MM.1S (cell line): Measurements from ENCODE around the gene KIRREL3.

ENCODE experiments used
- DNase-seq: peaks from one replicate; pipeline ENCODE4 v3.0.0-alpha.2; 2015
- H2AFZ ChIP-seq: fragments of 300-600 bp; sonication (generic); 2 replicates; pipeline ENCODE4 v1.6.0; 2016; ENCODE audit warnings: antibody characterized with exemption, low read length
- H3F3A ChIP-seq: fragments of 300-600 bp; sonication (generic); 2 replicates; pipeline ENCODE4 v1.6.1; 2016; ENCODE audit warnings: mild to moderate bottlenecking, antibody characterized with exemption, low read length, moderate library complexity, mixed read lengths; ENCODE audit not compliant: insufficient read depth
- H3K27ac ChIP-seq: fragments of 300-600 bp; sonication (generic); 2 replicates; pipeline ENCODE4 v1.5.1; 2016; ENCODE audit warnings: mild to moderate bottlenecking, low read length
- H3K27me3 ChIP-seq: fragments of 300-600 bp; sonication (generic); replicated peaks from 2 replicates; pipeline ENCODE4 v1.6.0; 2016; ENCODE audit warnings: low read length; ENCODE audit not compliant: insufficient read depth
- H3K36me3 ChIP-seq: fragments of 300-600 bp; sonication (generic); replicated peaks from 2 replicates; pipeline ENCODE4 v1.6.1; 2016; ENCODE audit warnings: mild to moderate bottlenecking, low read length, mixed read lengths; ENCODE audit not compliant: insufficient read depth
- H3K4me1 ChIP-seq: fragments of 300-600 bp; sonication (generic); 2 replicates; pipeline ENCODE4 v1.6.1; 2016; ENCODE audit warnings: low read length, mixed read lengths
- H3K4me2 ChIP-seq: fragments of 300-600 bp; sonication (generic); 2 replicates; pipeline ENCODE4 v1.6.0; 2016; ENCODE audit warnings: low read depth, low read length
- H3K4me3 ChIP-seq: fragments of 300-600 bp; sonication (generic); 2 replicates; pipeline ENCODE4 v1.5.1; 2016; ENCODE audit warnings: low read length, mixed read lengths
- H3K79me2 ChIP-seq: fragments of 300-600 bp; sonication (generic); 2 replicates; pipeline ENCODE4 v1.6.1; 2016; ENCODE audit warnings: mixed run types, low read length, mixed read lengths
- H3K9ac ChIP-seq: fragments of 300-600 bp; sonication (generic); 2 replicates; pipeline ENCODE4 v1.6.1; 2016; ENCODE audit warnings: low read length, mixed read lengths
- H3K9me2 ChIP-seq: fragments of 300-600 bp; sonication (generic); replicated peaks from 2 replicates; pipeline ENCODE4 v1.6.1; 2016; ENCODE audit warnings: mild to moderate bottlenecking, low read length, mixed read lengths; ENCODE audit not compliant: insufficient read depth
- H3K9me3 ChIP-seq: fragments of 300-600 bp; sonication (generic); replicated peaks from 2 replicates; pipeline ENCODE4 v1.6.1; 2016; ENCODE audit warnings: mild to moderate bottlenecking, low read length, mixed read lengths; ENCODE audit not compliant: insufficient read depth
- H4K20me1 ChIP-seq: fragments of 300-600 bp; sonication (generic); 2 replicates; pipeline ENCODE4 v1.6.1; 2016; ENCODE audit warnings: mild to moderate bottlenecking, low read length, moderate library complexity, mixed read lengths; ENCODE audit not compliant: insufficient read depth
- EZH2 ChIP-seq: fragments of 300-600 bp; sonication (generic); optimal IDR thresholded peaks from 2 replicates; pipeline ENCODE3; 2017; ENCODE audit warnings: low read depth, mild to moderate bottlenecking, antibody characterized with exemption, low read length, mixed read lengths
- EZH2phosphoT487 ChIP-seq: fragments of 300-600 bp; sonication (generic); IDR thresholded peaks from 2 replicates; pipeline ENCODE4 v1.6.1; 2018; ENCODE audit warnings: antibody characterized with exemption, low read length
- TF ChIP-seq, protein P1 (sequence below): fragments of 300-600 bp; sonication (generic); IDR thresholded peaks from 2 replicates; pipeline ENCODE4 v1.5.1; 2016; ENCODE audit warnings: antibody characterized with exemption, low read length, mixed read lengths

Gene KIRREL3

DNA sequence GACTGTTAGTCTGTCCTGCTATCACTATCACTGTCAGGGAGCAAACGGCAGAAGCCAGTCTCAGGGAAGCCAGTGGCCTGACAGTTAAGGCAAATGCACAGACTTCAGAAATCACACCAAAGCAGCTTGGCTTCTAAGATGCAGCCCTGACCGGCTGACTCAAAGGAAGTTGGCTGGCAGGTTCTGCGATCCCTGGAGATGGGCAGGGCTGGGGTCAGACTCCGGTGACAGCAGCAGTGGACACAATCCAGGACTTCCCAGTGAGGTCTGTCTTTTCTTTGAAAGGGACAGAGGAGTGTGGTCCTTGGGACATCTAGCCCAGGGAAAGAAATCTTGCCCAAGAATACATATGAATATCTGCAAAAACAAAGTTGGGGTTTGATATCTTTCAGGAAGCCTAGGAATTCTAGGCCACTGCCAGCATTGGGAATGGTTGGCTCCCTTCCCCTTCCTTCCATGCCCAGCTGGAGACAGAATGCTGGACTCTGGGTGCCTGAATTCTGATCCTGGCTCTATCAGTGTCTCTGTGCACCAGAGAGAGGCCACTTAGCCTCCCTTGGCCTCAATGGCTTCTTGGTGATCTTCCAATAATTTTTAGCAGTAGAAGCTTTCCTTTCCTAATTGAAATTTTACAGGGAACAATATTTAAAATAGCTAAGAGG is 108.9 kb downstream of the KIRREL3 start:
- Histone ChIP-seq H3K36me3 (no peaks in the 10 kb centered on the region), H3K4me1 (no peaks in the 10 kb centered on the region), H3K79me2 (no peaks in the 10 kb centered on the region), H3K4me3 (no peak overlapping the region), H3K27me3 (no peaks in the 10 kb centered on the region), H3K9me2 (no peaks in the 10 kb centered on the region), H3K4me2 (no peak overlapping the region), H4K20me1 (no peaks in the 10 kb centered on the region), H2AFZ (no peak overlapping the region), H3K9ac (no peak overlapping the region), H3K27ac (no peak overlapping the region), H3F3A (no peaks in the 10 kb centered on the region), H3K9me3 (no peaks in the 10 kb centered on the region)
- DNase-seq: no peak
- TF ChIP-seq EZH2: no peak
- no peak for TF ChIP-seq EZH2phosphoT487
- TF ChIP-seq, protein P1, sequence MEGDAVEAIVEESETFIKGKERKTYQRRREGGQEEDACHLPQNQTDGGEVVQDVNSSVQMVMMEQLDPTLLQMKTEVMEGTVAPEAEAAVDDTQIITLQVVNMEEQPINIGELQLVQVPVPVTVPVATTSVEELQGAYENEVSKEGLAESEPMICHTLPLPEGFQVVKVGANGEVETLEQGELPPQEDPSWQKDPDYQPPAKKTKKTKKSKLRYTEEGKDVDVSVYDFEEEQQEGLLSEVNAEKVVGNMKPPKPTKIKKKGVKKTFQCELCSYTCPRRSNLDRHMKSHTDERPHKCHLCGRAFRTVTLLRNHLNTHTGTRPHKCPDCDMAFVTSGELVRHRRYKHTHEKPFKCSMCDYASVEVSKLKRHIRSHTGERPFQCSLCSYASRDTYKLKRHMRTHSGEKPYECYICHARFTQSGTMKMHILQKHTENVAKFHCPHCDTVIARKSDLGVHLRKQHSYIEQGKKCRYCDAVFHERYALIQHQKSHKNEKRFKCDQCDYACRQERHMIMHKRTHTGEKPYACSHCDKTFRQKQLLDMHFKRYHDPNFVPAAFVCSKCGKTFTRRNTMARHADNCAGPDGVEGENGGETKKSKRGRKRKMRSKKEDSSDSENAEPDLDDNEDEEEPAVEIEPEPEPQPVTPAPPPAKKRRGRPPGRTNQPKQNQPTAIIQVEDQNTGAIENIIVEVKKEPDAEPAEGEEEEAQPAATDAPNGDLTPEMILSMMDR: no peak

DNA sequence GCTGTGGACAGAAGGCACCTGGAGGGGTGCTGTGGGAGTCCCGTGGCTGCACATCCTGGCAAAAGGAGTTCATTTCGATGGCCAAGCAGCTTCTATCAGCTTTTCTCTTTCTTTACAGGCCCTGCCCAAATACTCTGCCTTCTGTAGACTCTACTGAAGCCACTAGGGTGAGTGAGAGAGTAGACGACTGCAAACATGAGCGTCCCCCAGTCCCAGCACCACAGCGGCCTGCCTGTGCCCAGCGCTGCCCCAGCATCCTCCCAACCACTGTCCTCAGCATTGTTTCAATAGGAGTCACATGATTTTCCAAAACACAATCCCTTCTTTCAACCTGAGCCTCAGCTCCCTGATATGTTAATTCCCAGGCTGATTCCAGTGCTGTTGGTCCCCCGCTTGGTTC is 110.0 kb downstream of the KIRREL3 start:
- Histone ChIP-seq H3K9me3 (no peaks in the 10 kb centered on the region), H3K36me3 (no peaks in the 10 kb centered on the region), H4K20me1 (no peaks in the 10 kb centered on the region), H3K27ac (no peak overlapping the region), H3K4me1 (no peaks in the 10 kb centered on the region), H3K4me2 (no peak overlapping the region), H3K4me3 (no peak overlapping the region), H3F3A (no peaks in the 10 kb centered on the region), H3K9me2 (no peaks in the 10 kb centered on the region), H3K27me3 (no peaks in the 10 kb centered on the region), H3K79me2 (no peaks in the 10 kb centered on the region), H2AFZ (no peak overlapping the region), H3K9ac (no peak overlapping the region)
- DNase-seq: no peak
- TF ChIP-seq, protein P1: no peak
- no peak for TF ChIP-seq EZH2phosphoT487
- TF ChIP-seq EZH2: no peak

DNA sequence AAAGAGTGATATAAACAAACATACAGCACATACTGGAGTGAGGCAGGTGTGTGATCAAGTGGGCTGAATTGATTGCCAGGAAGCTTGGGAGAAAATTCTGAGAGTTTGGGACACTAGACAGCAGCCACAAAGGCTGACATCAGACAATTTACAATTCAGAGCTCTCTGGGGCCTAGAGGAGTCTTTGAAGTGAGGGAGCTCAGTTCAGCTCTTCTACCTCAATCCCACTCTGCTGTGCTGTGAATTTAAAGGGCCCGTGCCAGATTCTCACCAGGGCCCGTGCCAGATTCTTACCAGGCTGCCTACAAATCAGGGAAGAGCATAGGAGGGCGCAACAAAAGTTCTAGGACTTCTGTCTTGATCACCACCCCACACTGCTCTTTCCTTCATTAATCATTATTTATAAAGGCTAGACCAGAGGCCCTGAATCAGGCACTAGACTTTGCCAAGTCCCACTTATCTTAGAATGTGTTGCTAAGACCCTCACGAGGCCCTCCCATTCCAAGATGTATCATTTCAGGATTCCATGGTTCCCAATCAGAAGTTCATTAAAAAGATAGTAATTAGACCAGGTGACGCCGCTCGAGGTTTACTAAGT is 112.4 kb downstream of the KIRREL3 start:
- Histone ChIP-seq H2AFZ (no peak overlapping the region), H3K9me2 (no peaks in the 10 kb centered on the region), H3F3A (no peaks in the 10 kb centered on the region), H3K4me3 (no peak overlapping the region), H3K27ac (no peak overlapping the region), H3K36me3 (no peaks in the 10 kb centered on the region), H3K9me3 (no peaks in the 10 kb centered on the region), H4K20me1 (no peaks in the 10 kb centered on the region), H3K27me3 (no peaks in the 10 kb centered on the region), H3K4me2 (no peak overlapping the region), H3K4me1 (no peaks in the 10 kb centered on the region), H3K9ac (no peak overlapping the region), H3K79me2 (no peaks in the 10 kb centered on the region)
- no peak for TF ChIP-seq EZH2phosphoT487
- no peak for DNase-seq

DNA sequence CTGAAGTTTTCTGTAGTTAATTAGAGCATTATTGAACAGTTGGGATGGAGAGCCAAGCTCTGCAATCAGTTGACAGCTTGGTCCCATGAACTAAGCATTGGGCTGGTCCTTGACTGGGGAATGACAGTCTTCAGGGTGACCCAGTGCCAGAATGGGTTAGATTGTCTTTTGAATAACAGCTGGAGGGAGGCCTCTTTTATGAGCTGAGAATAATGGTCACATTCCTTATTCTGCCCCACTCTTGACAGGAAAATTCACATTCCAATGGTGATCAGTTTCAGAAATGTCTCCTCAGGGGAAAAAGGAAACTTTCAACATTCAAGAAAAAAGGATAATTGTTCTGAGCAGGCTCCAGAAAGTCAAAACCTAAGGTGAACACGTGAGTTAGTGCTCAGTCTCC is 113.9 kb downstream of the KIRREL3 start:
- no peak for DNase-seq
- Histone ChIP-seq H3K9me2 (no peaks in the 10 kb centered on the region), H3K9ac (no peak overlapping the region), H3K9me3 (no peaks in the 10 kb centered on the region), H3K27ac (no peak overlapping the region), H4K20me1 (no peaks in the 10 kb centered on the region), H2AFZ (no peak overlapping the region), H3K4me2 (no peak overlapping the region), H3K79me2 (no peaks in the 10 kb centered on the region), H3K27me3 (no peaks in the 10 kb centered on the region), H3K4me1 (no peaks in the 10 kb centered on the region), H3K36me3 (no peaks in the 10 kb centered on the region), H3F3A (no peaks in the 10 kb centered on the region), H3K4me3 (no peak overlapping the region)
- TF ChIP-seq EZH2phosphoT487 (no peak), EZH2 (no peak)
- TF ChIP-seq, protein P1: no peak
